ENCODE measurements around the gene COL1A1.
A peak's percentile ranks its signal among the peaks of the same experiment; 100 is the strongest.

The COL1A1 gene

GRCh38 chr17:50175035-50175807 is 26.2 kb downstream of the COL1A1 start:
- H2BK5ac ChIP-seq (ENCODE audit: low read length), result no peak overlapping the region
- peak overlapping the region; percentile 22 for H3K4ac ChIP-seq (ENCODE audit: low read depth, low read length)
- no peak overlapping the region for H2AK5ac ChIP-seq (ENCODE audit: low read length)
- no peak overlapping the region for H3K9ac ChIP-seq (ENCODE audit: low read length)
- H3K4me3 ChIP-seq (ENCODE audit: low read length), result no peak overlapping the region
- H3K27ac ChIP-seq (ENCODE audit: low read depth, low read length), result no peak overlapping the region
- no CpG with 5 or more reads among the region's 16 CpGs for WGBS (ENCODE audit: extremely low coverage, insufficient coverage, low lambda C conversion rate)
- H3K23ac ChIP-seq (ENCODE audit: low read length), result no peak overlapping the region
- H3K36me3 ChIP-seq (ENCODE audit: control insufficient read depth, insufficient read depth, low read length), result no peaks in the 10 kb centered on the region
- H4K8ac ChIP-seq (ENCODE audit: low read depth, low read length), result no peak overlapping the region
- H4K5ac ChIP-seq (ENCODE audit: low read length), result no peak overlapping the region
- no peak overlapping the region for H2BK120ac ChIP-seq (ENCODE audit: low read depth, low read length)
- H3K4me1 ChIP-seq (ENCODE audit: control insufficient read depth, low read depth, low read length), result peaks cover 7% of the 10 kb centered on the region
- H3K4me2 ChIP-seq (ENCODE audit: low read length), result no peak overlapping the region
- H2BK15ac ChIP-seq (replicated peaks; ENCODE audit: low read depth), result no peak overlapping the region
- H3K56ac ChIP-seq (ENCODE audit: low read length), result peak overlapping the region; percentile 67
- no peaks in the 10 kb centered on the region for H3K79me1 ChIP-seq (ENCODE audit: low read length)
- DNase-seq, result no peak
- no peaks in the 10 kb centered on the region for H3K79me2 ChIP-seq (ENCODE audit: control insufficient read depth, insufficient read depth, low read length)
- no peak overlapping the region for H3K18ac ChIP-seq (ENCODE audit: low read length)
- no peaks in the 10 kb centered on the region for H3K27me3 ChIP-seq (ENCODE audit: insufficient read depth, low read length, poor library complexity)

GRCh38 chr17:50174444-50174843 is 27.0 kb downstream of the COL1A1 start:
- Histone ChIP-seq H3K4me1 (ENCODE audit: control insufficient read depth, low read depth, low read length) (peaks cover 7% of the 10 kb centered on the region), H3K9ac (ENCODE audit: low read length) (no peak overlapping the region), H3K36me3 (ENCODE audit: control insufficient read depth, insufficient read depth, low read length) (no peaks in the 10 kb centered on the region), H3K79me1 (ENCODE audit: low read length) (no peaks in the 10 kb centered on the region), H3K18ac (ENCODE audit: low read length) (no peak overlapping the region), H2AK5ac (ENCODE audit: low read length) (no peak overlapping the region), H2BK120ac (ENCODE audit: low read depth, low read length) (no peak overlapping the region), H3K4me2 (ENCODE audit: low read length) (no peak overlapping the region), H2BK15ac (replicated peaks; ENCODE audit: low read depth) (no peak overlapping the region), H3K23ac (ENCODE audit: low read length) (no peak overlapping the region), H2BK5ac (ENCODE audit: low read length) (no peak overlapping the region), H3K27me3 (ENCODE audit: insufficient read depth, low read length, poor library complexity) (no peaks in the 10 kb centered on the region), H3K27ac (ENCODE audit: low read depth, low read length) (no peak overlapping the region), H3K56ac (ENCODE audit: low read length) (no peak overlapping the region), H3K79me2 (ENCODE audit: control insufficient read depth, insufficient read depth, low read length) (no peaks in the 10 kb centered on the region), H4K8ac (ENCODE audit: low read depth, low read length) (no peak overlapping the region), H3K4ac (ENCODE audit: low read depth, low read length) (no peak overlapping the region), H3K4me3 (ENCODE audit: low read length) (no peak overlapping the region), H4K5ac (ENCODE audit: low read length) (no peak overlapping the region)
- no CpG with 5 or more reads among the region's 6 CpGs for WGBS (ENCODE audit: extremely low coverage, insufficient coverage, low lambda C conversion rate)
- DNase-seq, result no peak

DNA sequence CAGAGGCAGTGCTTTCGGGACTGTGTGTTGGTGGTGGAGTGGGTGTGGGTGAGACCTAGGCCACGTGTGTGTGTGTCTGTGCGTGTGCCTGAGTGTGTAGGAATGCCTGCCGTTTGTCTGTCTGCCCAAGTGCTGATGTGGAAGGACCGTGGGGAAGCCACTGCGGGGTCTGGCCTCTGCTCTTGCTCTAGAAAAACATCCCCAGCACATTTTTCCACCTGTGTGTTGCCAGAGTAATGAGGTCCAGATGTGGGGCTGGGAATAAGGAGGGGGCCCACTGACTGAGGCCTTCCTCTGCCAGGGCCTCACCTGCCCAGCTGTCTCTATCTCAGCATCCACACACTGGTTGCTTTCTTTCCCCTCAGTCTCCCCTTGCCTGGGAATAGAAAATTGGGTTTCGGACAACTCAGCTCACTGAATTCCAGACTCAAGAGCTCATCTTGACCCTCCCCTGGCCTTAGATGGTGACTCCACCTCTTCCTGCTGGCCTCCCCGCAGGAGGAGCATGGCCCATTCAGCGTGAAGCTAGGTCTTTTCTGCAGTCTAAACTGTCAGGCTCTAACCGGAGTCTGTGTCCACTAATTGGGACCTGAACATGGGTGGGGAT is 28.0 kb downstream of the COL1A1 start:
- Histone ChIP-seq H3K4me3 (ENCODE audit: low read length) (no peak overlapping the region), H3K56ac (ENCODE audit: low read length) (peak overlapping the region; percentile 71), H4K5ac (ENCODE audit: low read length) (peak overlapping the region; percentile 40), H3K4me1 (ENCODE audit: control insufficient read depth, low read depth, low read length) (peaks cover 5% of the 10 kb centered on the region), H3K79me2 (ENCODE audit: control insufficient read depth, insufficient read depth, low read length) (no peaks in the 10 kb centered on the region), H2AK5ac (ENCODE audit: low read length) (no peak overlapping the region), H3K23ac (ENCODE audit: low read length) (peak overlapping the region; percentile 57), H3K4me2 (ENCODE audit: low read length) (no peak overlapping the region), H3K79me1 (ENCODE audit: low read length) (no peaks in the 10 kb centered on the region), H2BK5ac (ENCODE audit: low read length) (no peak overlapping the region), H3K27ac (ENCODE audit: low read depth, low read length) (peak overlapping the region; percentile 30), H3K36me3 (ENCODE audit: control insufficient read depth, insufficient read depth, low read length) (no peaks in the 10 kb centered on the region), H3K4ac (ENCODE audit: low read depth, low read length) (no peak overlapping the region), H4K8ac (ENCODE audit: low read depth, low read length) (no peak overlapping the region), H3K9ac (ENCODE audit: low read length) (peak overlapping the region; percentile 22), H2BK120ac (ENCODE audit: low read depth, low read length) (no peak overlapping the region), H3K27me3 (ENCODE audit: insufficient read depth, low read length, poor library complexity) (no peaks in the 10 kb centered on the region), H3K18ac (ENCODE audit: low read length) (no peak overlapping the region), H2BK15ac (replicated peaks; ENCODE audit: low read depth) (no peak overlapping the region)
- peak; percentile 90 for DNase-seq
- no CpG with 5 or more reads among the region's 10 CpGs for WGBS (ENCODE audit: extremely low coverage, insufficient coverage, low lambda C conversion rate)

DNA sequence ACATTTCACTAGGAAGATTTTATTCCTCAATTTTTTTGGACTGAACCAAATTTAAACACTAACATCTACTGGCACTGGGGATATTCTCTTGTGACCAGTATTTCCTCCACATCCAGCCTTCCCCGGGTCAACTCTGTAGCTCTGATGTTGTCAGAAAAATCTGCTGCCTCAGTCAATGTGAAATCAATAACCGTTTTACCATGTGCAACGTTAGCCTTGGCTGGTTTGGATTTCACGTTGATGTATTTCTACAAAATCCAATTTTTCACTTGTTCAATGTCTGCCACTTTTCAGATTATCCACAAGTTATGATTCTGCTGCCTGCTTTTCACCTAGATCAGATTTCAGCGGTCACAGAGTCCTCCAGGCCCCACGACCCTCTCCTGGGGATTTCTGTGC is 28.5 kb downstream of the COL1A1 start:
- Histone ChIP-seq H3K4ac (ENCODE audit: low read depth, low read length) (no peak overlapping the region), H3K56ac (ENCODE audit: low read length) (peak overlapping the region; percentile 71), H3K4me2 (ENCODE audit: low read length) (no peak overlapping the region), H2BK120ac (ENCODE audit: low read depth, low read length) (no peak overlapping the region), H3K18ac (ENCODE audit: low read length) (no peak overlapping the region), H3K27me3 (ENCODE audit: insufficient read depth, low read length, poor library complexity) (no peaks in the 10 kb centered on the region), H3K9ac (ENCODE audit: low read length) (peak overlapping the region; percentile 22), H2BK5ac (ENCODE audit: low read length) (no peak overlapping the region), H2BK15ac (replicated peaks; ENCODE audit: low read depth) (no peak overlapping the region), H3K23ac (ENCODE audit: low read length) (peak overlapping the region; percentile 57), H3K79me2 (ENCODE audit: control insufficient read depth, insufficient read depth, low read length) (no peaks in the 10 kb centered on the region), H3K36me3 (ENCODE audit: control insufficient read depth, insufficient read depth, low read length) (no peaks in the 10 kb centered on the region), H2AK5ac (ENCODE audit: low read length) (no peak overlapping the region), H3K4me3 (ENCODE audit: low read length) (no peak overlapping the region), H3K79me1 (ENCODE audit: low read length) (no peaks in the 10 kb centered on the region), H3K27ac (ENCODE audit: low read depth, low read length) (no peak overlapping the region), H4K8ac (ENCODE audit: low read depth, low read length) (no peak overlapping the region), H4K5ac (ENCODE audit: low read length) (no peak overlapping the region), H3K4me1 (ENCODE audit: control insufficient read depth, low read depth, low read length) (peaks cover 5% of the 10 kb centered on the region)
- no CpG with 5 or more reads among the region's 6 CpGs for WGBS (ENCODE audit: extremely low coverage, insufficient coverage, low lambda C conversion rate)
- DNase-seq, result no peak

DNA sequence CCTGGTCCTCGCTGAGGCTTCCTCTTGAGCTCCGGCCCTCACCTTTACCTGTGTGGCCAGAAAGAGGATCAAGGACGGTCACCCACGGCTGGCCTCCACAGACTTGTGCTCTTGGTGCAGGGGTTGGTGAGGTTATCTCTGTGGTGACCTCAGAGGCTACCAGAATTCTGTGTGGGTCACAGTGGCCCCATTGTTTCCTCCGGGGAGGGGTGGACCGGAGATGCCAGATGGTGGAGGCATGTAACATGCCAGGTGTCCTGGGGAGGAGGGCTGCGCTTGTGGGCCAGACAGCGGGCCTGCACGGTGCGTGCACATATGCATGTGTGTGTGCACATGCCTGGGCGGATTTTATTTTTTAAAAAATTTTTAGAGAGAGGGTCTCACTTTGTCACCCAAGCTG is 29.3 kb downstream of the COL1A1 start:
- no CpG with 5 or more reads among the region's 11 CpGs for WGBS (ENCODE audit: extremely low coverage, insufficient coverage, low lambda C conversion rate)
- no peak overlapping the region for H3K4me2 ChIP-seq (ENCODE audit: low read length)
- no peaks in the 10 kb centered on the region for H3K79me1 ChIP-seq (ENCODE audit: low read length)
- no peak overlapping the region for H3K4ac ChIP-seq (ENCODE audit: low read depth, low read length)
- no peaks in the 10 kb centered on the region for H3K4me1 ChIP-seq (ENCODE audit: control insufficient read depth, low read depth, low read length)
- no peak overlapping the region for H4K5ac ChIP-seq (ENCODE audit: low read length)
- H3K9ac ChIP-seq (ENCODE audit: low read length), result no peak overlapping the region
- DNase-seq, result no peak
- H3K27ac ChIP-seq (ENCODE audit: low read depth, low read length), result no peak overlapping the region
- no peak overlapping the region for H3K18ac ChIP-seq (ENCODE audit: low read length)
- no peak overlapping the region for H3K23ac ChIP-seq (ENCODE audit: low read length)
- no peak overlapping the region for H2AK5ac ChIP-seq (ENCODE audit: low read length)
- H2BK5ac ChIP-seq (ENCODE audit: low read length), result no peak overlapping the region
- H2BK15ac ChIP-seq (replicated peaks; ENCODE audit: low read depth), result no peak overlapping the region
- H4K8ac ChIP-seq (ENCODE audit: low read depth, low read length), result no peak overlapping the region
- H3K27me3 ChIP-seq (ENCODE audit: insufficient read depth, low read length, poor library complexity), result no peaks in the 10 kb centered on the region
- no peak overlapping the region for H3K4me3 ChIP-seq (ENCODE audit: low read length)
- no peaks in the 10 kb centered on the region for H3K36me3 ChIP-seq (ENCODE audit: control insufficient read depth, insufficient read depth, low read length)
- H2BK120ac ChIP-seq (ENCODE audit: low read depth, low read length), result no peak overlapping the region
- H3K79me2 ChIP-seq (ENCODE audit: control insufficient read depth, insufficient read depth, low read length), result no peaks in the 10 kb centered on the region
- H3K56ac ChIP-seq (ENCODE audit: low read length), result no peak overlapping the region
